Keratinocyte (primary cell): ENCODE data around the gene SCD5.

Experiments
- CTCF ChIP-seq, 3 experiments: IDR thresholded peaks in 1 of 3; conservative IDR thresholded peaks in 1 of 3; optimal IDR thresholded peaks in 1 of 3; 2 replicates in 2 of 3; 3 replicates in 1 of 3; pipeline versions ENCODE3 to v1.5.1; 2011; ENCODE audit warnings: low read length in 3 of 3, mild to moderate bottlenecking in 3 of 3, moderate library complexity in 2 of 3, control low read depth in 1 of 3, inconsistent platforms in 1 of 3; ENCODE audit not compliant: insufficient read depth in 2 of 3; ENCODE audit errors: extremely low read depth in 1 of 3
- EZH2 ChIP-seq: IDR thresholded peaks from one replicate; pipeline ENCODE4 v1.6.1; 2012; ENCODE audit warnings: inconsistent platforms, mild to moderate bottlenecking, low read length, moderate library complexity

GRCh38 chr4:82621251-82621650 lies 177.3 kb downstream of the SCD5 start:
- TF ChIP-seq EZH2 (no peak), CTCF (optimal IDR thresholded peaks at IDR 0.05 in 1 of 3, IDR thresholded peaks at IDR 0.05 in 1 of 3, conservative IDR thresholded peaks at IDR 0.05 in 1 of 3; ENCODE audit: extremely low read depth in 1 of 3, insufficient read depth in 2 of 3, low read length in 3 of 3) (no peak)
